ENCODE results near the gene JADE1.

The JADE1 gene

GRCh38 chr4:128793859-128794672 is 15.4 kb upstream of the JADE1 start:
- H3K4me3 ChIP-seq (ENCODE audit: low read depth, low read length): no peak overlapping the region
- DNase-seq (ENCODE audit: low read depth): no peak
- no peak for TF ChIP-seq CTCF (IDR thresholded peaks at IDR 0.05; ENCODE audit: control insufficient read depth, extremely low read depth, insufficient read depth)

GRCh38 chr4:128796934-128797333 is 12.6 kb upstream of the JADE1 start:
- DNase-seq (ENCODE audit: low read depth): no peak
- no peak for TF ChIP-seq CTCF (IDR thresholded peaks at IDR 0.05; ENCODE audit: control insufficient read depth, extremely low read depth, insufficient read depth)
- H3K4me3 ChIP-seq (ENCODE audit: low read depth, low read length): no peak overlapping the region

- no peak for TF ChIP-seq CTCF (IDR thresholded peaks at IDR 0.05; ENCODE audit: control insufficient read depth, extremely low read depth, insufficient read depth)
- H3K4me3 ChIP-seq (ENCODE audit: low read depth, low read length): no peak overlapping the region
- DNase-seq (ENCODE audit: low read depth): no peak
Measured at GRCh38 chr4:128800284-128800683, 9.2 kb upstream of the JADE1 start.

- H3K4me3 ChIP-seq (ENCODE audit: low read depth, low read length): no peak overlapping the region
- TF ChIP-seq CTCF (IDR thresholded peaks at IDR 0.05; ENCODE audit: control insufficient read depth, extremely low read depth, insufficient read depth): no peak
- no peak for DNase-seq (ENCODE audit: low read depth)
Measured at GRCh38 chr4:128800701-128801284, 8.7 kb upstream of the JADE1 start.

GRCh38 chr4:128802680-128803628 is 6.5 kb upstream of the JADE1 start:
- H3K4me3 ChIP-seq (ENCODE audit: low read depth, low read length): no peak overlapping the region
- TF ChIP-seq CTCF (IDR thresholded peaks at IDR 0.05; ENCODE audit: control insufficient read depth, extremely low read depth, insufficient read depth): no peak
- DNase-seq (ENCODE audit: low read depth): no peak

GRCh38 chr4:128803783-128804182 is 5.7 kb upstream of the JADE1 start:
- no peak for TF ChIP-seq CTCF (IDR thresholded peaks at IDR 0.05; ENCODE audit: control insufficient read depth, extremely low read depth, insufficient read depth)
- no peak overlapping the region for H3K4me3 ChIP-seq (ENCODE audit: low read depth, low read length)
- DNase-seq (ENCODE audit: low read depth): no peak
